Thymus (tissue), 11 donors: Measurements from ENCODE around the gene CLDND2. TPM values are rescaled to one million over a fixed set of nuclear protein-coding genes. Genes with fewer than 3 reads are reported as not detected.

Source experiments
- DNase-seq, 9 donors: peaks; one replicate each; pipeline ENCODE4 v3.0.0-alpha.2; 2013; ENCODE audit warnings: low spot score in 9 of 9, low read depth in 6 of 9, missing footprints in 1 of 9
- H3K27ac ChIP-seq, 2 donors: one replicate each; pipeline ENCODE4 v1.5.1; 2013; ENCODE audit warnings: control low read depth in 1 of 2, low read depth in 1 of 2, low read length in 1 of 2, mild to moderate bottlenecking in 1 of 2, moderate library complexity in 1 of 2
- H3K27me3 ChIP-seq, 2 donors: one replicate each; pipeline ENCODE4 v1.5.1; 2013; ENCODE audit warnings: low read length in 1 of 2; ENCODE audit not compliant: control insufficient read depth in 2 of 2, insufficient read depth in 1 of 2
- H3K36me3 ChIP-seq, 2 donors: one replicate each; pipeline ENCODE4 v1.5.1; 2013; ENCODE audit warnings: low read length in 1 of 2, mild to moderate bottlenecking in 1 of 2, moderate library complexity in 1 of 2; ENCODE audit not compliant: control insufficient read depth in 2 of 2, insufficient read depth in 2 of 2
- H3K4me1 ChIP-seq, 2 donors: one replicate each; pipeline ENCODE4 v1.5.1; 2013; ENCODE audit warnings: low read length in 2 of 2; ENCODE audit not compliant: control insufficient read depth in 2 of 2, insufficient read depth in 2 of 2
- H3K4me3 ChIP-seq, 2 donors: one replicate each; pipeline ENCODE4 v1.5.1; 2013; ENCODE audit warnings: low read length in 2 of 2, control low read depth in 1 of 2, mild to moderate bottlenecking in 1 of 2
- H3K9me3 ChIP-seq, 2 donors: one replicate each; pipeline ENCODE4 v1.5.1; 2013; ENCODE audit warnings: low read length in 1 of 2, mild to moderate bottlenecking in 1 of 2; ENCODE audit not compliant: control insufficient read depth in 2 of 2, insufficient read depth in 1 of 2
- WGBS: extraction: QIAGEN DNeasy Blood & Tissue Kit; methylation state at CpG from one replicate; pipeline ENCODE4 v1.1.7; 2013; 5-methylcytosine and 5-hydroxymethylcytosine counted together
- polyA plus RNA-seq: library from polyadenylated mRNA; stranded (reverse); fragments of 200-250 nt; gene quantifications from one replicate; pipeline ENCODE4 v1.2.3, GENCODE V29; 2013
- total RNA-seq: library from RNA; stranded (reverse); fragments of 120-200 nt; gene quantifications from one replicate; pipeline ENCODE4 v1.2.4, GENCODE V29; 2013
- donor health status: healthy.

CLDND2 gene
- total and polyA plus RNA-seq, 2 donors: 0.76 to 2.1 TPM

- no peak within 1 kb of the TSS for H3K27ac ChIP-seq
Observed at GRCh38 chr19:51387924-51388389, 19.2 kb upstream of the CLDND2 start, which contains the start of gene LIM2. TSS of gene LIM2 (minus strand) at chr19:51387974. CDS start at chr19:51387443, 531 bp downstream.

DNA sequence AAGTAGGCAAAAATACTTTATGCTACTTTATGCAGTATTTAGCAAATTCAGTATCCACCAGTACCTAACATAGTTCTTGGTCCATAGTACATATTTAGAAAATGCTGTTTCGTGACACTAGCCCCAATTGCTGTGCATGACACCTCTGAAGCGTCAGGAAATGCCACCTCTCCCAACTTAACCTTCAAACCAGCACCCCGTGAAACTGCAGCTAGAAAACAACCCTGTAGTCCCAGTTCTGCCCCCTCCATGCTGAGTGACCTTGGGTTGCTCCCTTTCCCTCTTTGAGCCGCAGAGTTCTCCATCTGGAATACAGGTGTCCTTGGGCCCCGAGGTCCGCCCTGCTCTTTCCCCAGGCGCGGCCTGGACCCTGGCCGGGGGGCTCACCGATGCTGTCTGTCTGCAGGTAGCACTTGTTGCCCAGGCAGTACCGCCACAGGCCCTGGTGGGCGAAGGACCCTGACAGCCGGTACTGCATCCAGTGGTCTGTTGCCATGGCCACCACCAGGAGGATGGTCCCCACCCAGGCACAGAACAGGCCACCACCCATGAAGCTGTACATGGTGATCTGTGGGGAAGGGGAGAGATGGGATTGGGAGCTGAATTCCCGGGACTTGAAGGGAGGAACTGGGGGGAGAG, 18.2 kb upstream of the CLDND2 start:
- no peaks in the 10 kb centered on the region for H3K27me3 ChIP-seq
- no peak overlapping the region for H3K27ac ChIP-seq
- no peak overlapping the region for H3K4me3 ChIP-seq
- 97% methylated on average over 14 of the region's 14 CpGs for WGBS
- no peak for DNase-seq
- H3K4me1 ChIP-seq: peaks cover 4 to 18% of the 10 kb centered on the region in 2 donors
- H3K36me3 ChIP-seq: no peaks in the 10 kb centered on the region
- H3K9me3 ChIP-seq: no peaks in the 10 kb centered on the region

More at GRCh38 chr19:51387924-51388389, 19.2 kb upstream of the CLDND2 start, which contains the start of gene LIM2:
- Histone ChIP-seq H3K27me3 (no peaks in the 10 kb centered on the region), H3K9me3 (no peaks in the 10 kb centered on the region), H3K4me1 (peaks cover 4 to 18% of the 10 kb centered on the region in 2 donors), H3K36me3 (no peaks in the 10 kb centered on the region), H3K4me3 (no peak within 1 kb of the TSS)
- 92% methylated on average over 15 of the region's 15 CpGs for WGBS
- no peak for DNase-seq

- Histone ChIP-seq H3K27ac (no peak overlapping the region), H3K9me3 (peaks cover 0 to 10% of the 10 kb centered on the region in 2 donors), H3K4me3 (no peak overlapping the region), H3K27me3 (no peaks in the 10 kb centered on the region), H3K4me1 (peaks cover 0 to 9% of the 10 kb centered on the region in 2 donors), H3K36me3 (no peaks in the 10 kb centered on the region)
- WGBS: over 99% methylated on average over 4 of the region's 4 CpGs
- no peak for DNase-seq
Observed at GRCh38 chr19:51382004-51382403, 13.2 kb upstream of the CLDND2 start.

DNA sequence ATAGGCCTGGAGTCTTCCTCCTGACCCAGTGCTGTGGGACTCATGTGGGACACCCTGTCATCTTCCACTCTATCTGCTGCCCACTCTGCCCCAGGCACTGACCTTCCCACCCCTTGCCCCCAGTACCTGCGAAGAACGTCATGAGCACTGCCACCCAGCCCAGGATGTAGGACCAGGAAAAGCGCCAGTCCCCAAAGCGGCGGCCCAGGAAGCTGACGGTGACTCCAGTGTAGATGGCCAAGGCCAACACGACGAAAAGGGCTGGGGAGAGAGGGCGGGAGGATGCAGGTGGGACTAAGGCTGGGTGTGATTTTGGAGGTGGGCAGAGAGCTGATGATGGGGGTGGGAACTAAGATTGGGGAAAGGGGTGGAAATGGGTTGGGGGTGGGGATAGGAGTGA, 11.6 kb upstream of the CLDND2 start:
- H3K27me3 ChIP-seq: no peaks in the 10 kb centered on the region
- no peak for DNase-seq
- 99% methylated on average over 9 of the region's 9 CpGs for WGBS
- peaks cover 0 to 10% of the 10 kb centered on the region in 2 donors for H3K9me3 ChIP-seq
- peaks cover 4 to 23% of the 10 kb centered on the region in 2 donors for H3K4me1 ChIP-seq
- no peaks in the 10 kb centered on the region for H3K36me3 ChIP-seq
- no peak overlapping the region for H3K4me3 ChIP-seq
- H3K27ac ChIP-seq: no peak overlapping the region

DNA sequence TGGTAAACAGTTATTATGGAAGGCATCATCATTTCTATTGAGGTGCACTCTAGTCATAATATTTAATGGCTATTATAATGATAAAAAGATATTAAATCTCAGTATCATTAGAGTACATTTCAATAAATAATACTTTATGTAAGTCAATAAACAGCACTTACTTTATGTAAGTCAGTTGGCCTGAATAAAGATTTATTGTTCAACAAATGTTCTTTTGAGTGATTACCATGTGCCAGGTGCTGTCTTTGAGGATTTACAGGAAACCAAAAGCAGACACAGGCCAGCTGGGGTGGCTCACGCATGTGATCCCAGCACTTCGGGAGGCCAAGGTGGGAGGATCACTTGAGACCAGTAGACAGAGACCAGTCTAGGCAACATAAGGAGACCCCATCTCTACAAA, 8.6 kb upstream of the CLDND2 start:
- no peak overlapping the region for H3K27ac ChIP-seq
- H3K4me3 ChIP-seq: no peak overlapping the region
- no peaks in the 10 kb centered on the region for H3K36me3 ChIP-seq
- DNase-seq: no peak
- no peaks in the 10 kb centered on the region for H3K27me3 ChIP-seq
- 39% methylated on average over 2 of the region's 2 CpGs for WGBS
- H3K4me1 ChIP-seq: peaks cover 11 to 39% of the 10 kb centered on the region in 2 donors
- peaks cover 0 to 10% of the 10 kb centered on the region in 2 donors for H3K9me3 ChIP-seq

DNA sequence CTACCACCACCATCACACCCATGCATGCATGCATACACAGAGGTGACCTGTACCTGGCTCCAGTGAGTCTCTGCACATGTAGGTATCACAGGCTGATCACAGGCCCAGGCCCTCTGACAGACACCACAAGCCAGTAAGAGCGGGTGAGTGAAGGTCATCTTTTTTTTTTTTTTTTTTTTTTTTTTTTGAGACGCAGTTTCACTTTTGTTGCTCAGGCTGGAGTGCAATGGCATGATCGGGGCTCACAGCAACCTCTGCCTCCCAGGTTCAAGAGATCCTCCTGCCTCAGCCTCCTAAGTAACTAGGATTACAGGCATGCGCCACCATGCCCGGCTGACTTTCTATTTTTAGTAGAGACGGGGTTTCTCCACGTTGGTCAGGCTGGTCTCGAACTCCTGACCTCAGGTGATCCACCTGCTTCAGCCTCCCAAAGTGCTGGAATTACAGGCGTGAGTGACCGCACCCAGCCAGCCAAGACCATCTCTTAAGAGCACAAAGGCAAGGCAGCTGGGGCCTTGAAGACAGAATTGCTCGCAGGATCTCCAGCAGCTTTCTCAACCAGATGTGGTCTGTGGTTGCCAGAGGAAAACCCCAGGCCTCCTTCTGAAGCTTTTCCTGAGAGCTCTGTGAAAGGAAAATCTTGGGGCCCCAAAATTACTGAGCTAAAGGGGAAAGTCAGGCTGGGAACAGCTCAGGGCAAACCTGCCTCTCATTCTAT, 6.9 kb upstream of the CLDND2 start:
- peaks cover 0 to 4% of the 10 kb centered on the region in 2 donors for H3K9me3 ChIP-seq
- H3K4me1 ChIP-seq: peaks cover 16 to 55% of the 10 kb centered on the region in 2 donors
- 37% methylated on average over 11 of the region's 11 CpGs for WGBS
- H3K27ac ChIP-seq: no peak overlapping the region
- DNase-seq: peak in 2 of 9 donors; percentile 42 to 66
- H3K36me3 ChIP-seq: no peaks in the 10 kb centered on the region
- H3K4me3 ChIP-seq: no peak overlapping the region
- H3K27me3 ChIP-seq: no peaks in the 10 kb centered on the region

DNA sequence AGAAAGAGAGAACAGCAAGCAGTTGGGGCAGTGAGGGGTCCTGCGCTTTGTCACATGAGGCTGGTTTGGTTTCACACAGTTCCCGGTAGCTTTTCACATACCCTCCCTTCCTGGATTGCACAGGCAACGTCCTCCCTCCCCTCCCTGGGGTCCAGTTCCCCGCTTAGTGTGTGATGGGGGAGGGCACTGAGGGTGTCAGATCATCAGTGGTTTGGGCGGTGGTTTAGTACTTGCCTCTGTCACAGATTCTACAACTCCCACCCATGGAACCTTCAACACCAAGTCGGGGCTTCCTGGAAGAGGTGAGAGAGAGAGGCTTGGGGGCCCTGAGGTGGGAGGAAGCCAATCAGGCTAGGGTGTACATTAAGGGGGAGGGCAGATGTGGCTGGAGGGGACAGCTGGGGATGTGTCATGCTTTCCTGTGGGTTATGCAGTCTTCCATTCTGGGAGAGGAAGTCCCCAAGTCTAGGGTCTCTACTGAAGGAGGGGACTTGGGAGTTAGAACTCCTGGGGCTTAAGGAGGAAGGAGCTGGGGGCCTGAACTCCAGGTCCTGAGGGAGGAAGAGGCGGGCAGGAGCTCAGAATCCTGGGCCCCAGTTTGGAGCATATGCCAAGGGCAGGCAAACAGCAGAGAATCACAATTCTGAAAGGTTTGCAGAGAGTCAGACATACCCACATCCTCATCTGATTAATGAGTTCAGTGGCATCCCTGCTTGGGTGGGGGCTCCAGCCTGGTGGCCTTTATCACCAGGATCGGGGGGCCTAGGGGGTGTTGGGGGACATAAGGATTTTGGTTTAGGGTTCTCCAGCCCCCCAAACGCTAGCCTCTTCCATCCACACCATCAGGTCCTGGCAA, 4.1 kb upstream of the CLDND2 start, which contains the start of gene NKG7:
TSS of gene NKG7 (minus strand) at position 6 of the 856 bp plus-strand sequence. CDS start 119 bp downstream, outside the sequence.
- Histone ChIP-seq H3K36me3 (no peaks in the 10 kb centered on the region), H3K9me3 (no peaks in the 10 kb centered on the region), H3K27ac (peak within 1 kb of the TSS; percentile 40 to 71), H3K27me3 (no peaks in the 10 kb centered on the region), H3K4me1 (peaks cover 20 to 61% of the 10 kb centered on the region in 2 donors), H3K4me3 (peak within 1 kb of the TSS in 1 of 2 donors; percentile 4)
- DNase-seq: peak in 2 of 9 donors; percentile 41 to 73
- WGBS: 17% methylated on average over 9 of the region's 9 CpGs

DNA sequence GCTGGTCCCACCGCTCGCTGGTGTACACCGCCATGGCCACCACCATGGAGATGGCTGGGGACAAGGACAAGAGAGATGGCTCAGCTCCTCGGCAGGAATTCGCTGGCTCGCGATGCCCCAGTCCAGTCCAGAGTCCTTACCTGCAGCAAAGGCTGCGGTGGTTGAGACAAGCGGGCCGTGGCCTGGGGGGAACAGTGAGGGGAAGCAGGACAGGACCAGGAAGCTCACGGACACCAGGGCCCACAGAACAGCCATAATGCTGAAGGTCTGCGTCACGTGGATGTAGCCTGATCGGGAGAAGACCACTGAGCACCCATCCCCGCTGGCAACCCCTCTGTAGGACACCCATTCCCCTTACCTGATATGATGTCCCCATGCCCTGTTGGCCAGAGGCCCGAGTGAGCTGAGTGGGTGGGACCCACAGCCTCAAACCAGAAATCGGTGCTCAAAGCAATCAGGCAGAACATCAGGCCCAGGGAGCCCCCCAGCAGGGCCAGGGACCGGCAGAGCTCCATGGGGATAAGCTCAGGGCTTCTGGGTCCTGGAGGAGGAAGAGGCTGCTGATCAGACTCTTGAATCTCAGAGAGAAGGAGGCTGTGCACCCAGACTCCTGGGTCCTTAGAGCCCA, 3.3 kb upstream of the CLDND2 start:
- no peak for DNase-seq
- Histone ChIP-seq H3K4me1 (peaks cover 20 to 64% of the 10 kb centered on the region in 2 donors), H3K9me3 (no peaks in the 10 kb centered on the region), H3K4me3 (peak overlapping the region in 1 of 2 donors; percentile 4), H3K27ac (peak overlapping the region; percentile 21 to 71), H3K27me3 (no peaks in the 10 kb centered on the region), H3K36me3 (no peaks in the 10 kb centered on the region)
- 87% methylated on average over 18 of the region's 18 CpGs for WGBS
